Upper lobe of left lung (tissue), 6 donors: Measurements from ENCODE around the gene DONSON. TPM values are rescaled to one million over a fixed set of nuclear protein-coding genes. Genes with fewer than 3 reads are reported as not detected.

Experiments
- ATAC-seq, 2 donors: fragments of 200-7000 bp; cut with Tn5 transposase; one replicate each; pipeline ENCODE4 v1.9.1; 2022; ENCODE audit warnings: mild to moderate bottlenecking in 2 of 2, moderate library complexity in 2 of 2; ENCODE audit not compliant: low FRiP score in 2 of 2
- DNase-seq, 2 donors: peaks; one replicate each; pipeline ENCODE4 v3.0.0-alpha.2; 2019 to 2020
- H3K27ac ChIP-seq, 4 donors: fragments of 200-600 bp; sonication (generic); one replicate each; pipeline ENCODE4 v1.5.1; 2016 to 2019
- H3K27me3 ChIP-seq, 4 donors: fragments of 200-600 bp; sonication (generic); one replicate each; pipeline ENCODE4 v1.5.1; 2017 to 2019
- H3K36me3 ChIP-seq, 4 donors: fragments of 200-600 bp; sonication (generic); one replicate each; pipeline ENCODE4 v1.5.1; 2016 to 2019
- H3K4me1 ChIP-seq, 4 donors: fragments of 200-600 bp; sonication (generic); one replicate each; pipeline ENCODE4 v1.5.1; 2018 to 2019
- H3K4me3 ChIP-seq, 4 donors: fragments of 200-600 bp; sonication (generic); one replicate each; pipeline ENCODE4 v1.5.1; 2017 to 2019; ENCODE audit warnings: mild to moderate bottlenecking in 2 of 4, moderate library complexity in 1 of 4
- H3K9me3 ChIP-seq, 4 donors: fragments of 200-600 bp; sonication (generic); one replicate each; pipeline ENCODE4 v1.5.1; 2018 to 2019
- EP300 ChIP-seq, 4 donors: sonication (generic); formaldehyde crosslinking; IDR thresholded peaks; one replicate each; pipeline ENCODE4 v1.5.1; 2017; ENCODE audit warnings: antibody characterized with exemption in 4 of 4, control low read depth in 2 of 4
- POLR2A ChIP-seq, 4 donors: fragments of 450-650 bp; IDR thresholded peaks; one replicate each; pipeline ENCODE4 v1.5.1; 2016 to 2017; ENCODE audit warnings: antibody characterized with exemption in 4 of 4, mild to moderate bottlenecking in 2 of 4
- POLR2AphosphoS5 ChIP-seq, 2 donors: sonication (generic); formaldehyde crosslinking; IDR thresholded peaks; one replicate each; pipeline ENCODE4 v1.5.1; 2017; ENCODE audit warnings: antibody characterized with exemption in 2 of 2
- WGBS, 2 donors: methylation state at CpG; one replicate each; pipeline ENCODE4 v1.1.5; 2017 to 2018; 5-methylcytosine and 5-hydroxymethylcytosine counted together
- total RNA-seq, 6 donors: library from RNA; depleted of rRNA in 4 of 6; stranded (reverse); fragments of >200 nt in 4 of 6; gene quantifications; one replicate each; pipeline versions ENCODE4 v1.1.0 to v1.2.1, GENCODE V29; 2016 to 2021
- TF ChIP-seq, protein P1 (sequence below), 6 experiments: fragments of 450-650 bp in 4 of 6; fragments of 200-600 bp in 2 of 6; sonication (generic) in 2 of 6; IDR thresholded peaks; one replicate each; pipeline ENCODE4 v1.5.1; 2016 to 2019; ENCODE audit warnings: antibody characterized with exemption in 6 of 6
- donor health status: DM: no; HTN: no; CAD: no; lungs with moderate emphysema.
- donor health status: DM: no; HTN: yes; CAD: no; lungs with severe emphysema.

The DONSON gene
- total RNA-seq, 6 donors from 2014 or later: 4.3 to 19.2 (median 6.3) TPM

DNA sequence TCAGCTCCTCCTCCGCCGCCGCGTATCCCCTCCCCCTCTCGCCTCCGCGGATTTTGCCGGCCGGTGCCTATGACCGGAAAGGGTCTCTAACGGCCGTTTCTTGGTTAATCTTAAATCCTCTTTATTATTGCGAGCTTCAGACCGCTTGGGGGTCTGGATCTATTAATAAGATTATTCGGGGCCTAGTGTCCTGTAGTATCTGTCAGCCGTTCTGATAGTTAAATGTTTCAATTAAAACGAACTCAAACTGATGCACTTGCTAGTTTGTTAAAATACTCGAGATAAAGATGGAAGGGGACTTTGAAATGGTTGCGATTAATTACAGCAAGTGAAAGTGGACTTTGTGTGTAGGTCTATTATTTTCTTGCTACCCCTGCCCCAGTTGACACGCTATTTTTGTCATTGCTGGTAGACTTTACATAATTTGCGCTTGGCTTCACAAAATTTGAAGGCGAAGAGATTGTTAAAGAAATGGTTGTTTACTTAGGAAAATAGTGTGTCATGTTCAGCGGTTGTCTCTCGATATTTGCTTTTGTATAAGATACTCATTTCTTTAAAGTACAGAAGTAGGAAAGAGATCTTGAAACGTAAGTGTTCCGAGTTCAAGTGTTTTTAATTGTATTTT is 44.9 kb downstream of the DONSON start:
- no peak for TF ChIP-seq POLR2AphosphoS5 (IDR thresholded peaks at IDR 0.05)
- TF ChIP-seq, protein P1, sequence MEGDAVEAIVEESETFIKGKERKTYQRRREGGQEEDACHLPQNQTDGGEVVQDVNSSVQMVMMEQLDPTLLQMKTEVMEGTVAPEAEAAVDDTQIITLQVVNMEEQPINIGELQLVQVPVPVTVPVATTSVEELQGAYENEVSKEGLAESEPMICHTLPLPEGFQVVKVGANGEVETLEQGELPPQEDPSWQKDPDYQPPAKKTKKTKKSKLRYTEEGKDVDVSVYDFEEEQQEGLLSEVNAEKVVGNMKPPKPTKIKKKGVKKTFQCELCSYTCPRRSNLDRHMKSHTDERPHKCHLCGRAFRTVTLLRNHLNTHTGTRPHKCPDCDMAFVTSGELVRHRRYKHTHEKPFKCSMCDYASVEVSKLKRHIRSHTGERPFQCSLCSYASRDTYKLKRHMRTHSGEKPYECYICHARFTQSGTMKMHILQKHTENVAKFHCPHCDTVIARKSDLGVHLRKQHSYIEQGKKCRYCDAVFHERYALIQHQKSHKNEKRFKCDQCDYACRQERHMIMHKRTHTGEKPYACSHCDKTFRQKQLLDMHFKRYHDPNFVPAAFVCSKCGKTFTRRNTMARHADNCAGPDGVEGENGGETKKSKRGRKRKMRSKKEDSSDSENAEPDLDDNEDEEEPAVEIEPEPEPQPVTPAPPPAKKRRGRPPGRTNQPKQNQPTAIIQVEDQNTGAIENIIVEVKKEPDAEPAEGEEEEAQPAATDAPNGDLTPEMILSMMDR (IDR thresholded peaks at IDR 0.05): no peak
- TF ChIP-seq EP300 (IDR thresholded peaks at IDR 0.05): no peak
- TF ChIP-seq POLR2A (IDR thresholded peaks at IDR 0.05): no peak
- Histone ChIP-seq H3K27ac (peak overlapping the region; percentile 94 to 99 (median 99)), H3K4me1 (peaks cover 32 to 45% (median 37%) of the 10 kb centered on the region in 4 donors), H3K9me3 (no peaks in the 10 kb centered on the region), H3K27me3 (no peaks in the 10 kb centered on the region), H3K4me3 (peak overlapping the region; percentile 65 to 73 (median 70)), H3K36me3 (peaks cover 14 to 28% (median 19%) of the 10 kb centered on the region in 4 donors)
- ATAC-seq (peak; percentile 66 to 77), DNase-seq (peak; percentile 74 to 92)
- WGBS, 2 donors: 1% methylated on average over 26 of the region's 26 CpGs

DNA sequence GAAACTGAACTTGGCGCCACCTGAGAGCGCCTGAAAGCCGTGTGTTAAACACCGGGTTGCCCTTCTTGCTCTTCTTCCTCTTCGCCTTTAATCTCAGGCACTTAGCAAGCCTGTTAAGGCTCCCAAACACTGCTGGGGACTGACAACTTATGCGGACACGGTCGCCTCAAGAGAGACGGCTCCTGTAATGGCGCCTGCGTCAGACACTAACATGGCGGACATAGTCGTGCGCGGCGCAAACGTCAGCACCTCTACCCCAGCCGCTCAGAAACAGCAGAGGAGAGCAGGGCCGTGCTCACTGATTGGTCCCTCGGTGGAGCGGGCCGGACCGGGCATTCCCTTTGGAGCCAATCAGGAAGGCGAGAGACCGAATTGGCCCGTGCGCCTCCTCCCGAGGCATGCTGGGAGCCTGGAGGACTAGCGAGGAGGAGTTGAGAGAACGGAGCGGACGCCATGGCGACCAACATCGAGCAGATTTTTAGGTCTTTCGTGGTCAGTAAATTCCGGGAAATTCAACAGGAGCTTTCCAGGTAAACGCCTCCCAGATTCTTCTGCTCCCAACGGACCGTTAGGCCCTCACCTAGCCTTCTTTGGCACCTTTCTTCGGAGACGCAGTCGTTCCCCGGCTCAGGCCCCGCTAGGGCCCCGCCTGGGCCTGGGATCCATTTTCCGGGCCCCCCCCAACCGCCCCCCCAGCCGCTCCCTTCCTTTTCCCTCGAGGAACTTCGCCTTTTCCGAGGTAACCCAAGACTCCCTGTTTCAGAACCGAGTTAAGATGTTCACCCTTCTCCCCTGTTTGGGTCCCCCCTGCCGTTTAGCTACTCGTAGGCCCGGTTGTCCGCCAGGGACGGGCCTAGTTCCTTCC is 45.6 kb downstream of the DONSON start, which contains the start of gene SON:
TSS of gene SON (plus strand) at position 399 of the 865 bp plus-strand sequence. CDS start at position 454, 55 bp downstream.
- WGBS, 2 donors: 0 to 1% methylated on average over 39 to 56 of the region's 57 CpGs
- Histone ChIP-seq H3K36me3 (peaks cover 16 to 28% (median 19%) of the 10 kb centered on the region in 4 donors), H3K27me3 (no peaks in the 10 kb centered on the region), H3K27ac (peak within 1 kb of the TSS; percentile 94 to 99 (median 99)), H3K9me3 (no peaks in the 10 kb centered on the region), H3K4me3 (peak within 1 kb of the TSS; percentile 70 to 79 (median 72)), H3K4me1 (peaks cover 32 to 45% (median 36%) of the 10 kb centered on the region in 4 donors)
- TF ChIP-seq POLR2A (IDR thresholded peaks at IDR 0.05): peak; percentile 68 to 97 (median 94)
- peak; percentile 95 to 98 for TF ChIP-seq POLR2AphosphoS5 (IDR thresholded peaks at IDR 0.05)
- peak in 1 of 4 donors; percentile 64 for TF ChIP-seq EP300 (IDR thresholded peaks at IDR 0.05)
- TF ChIP-seq, protein P1 (IDR thresholded peaks at IDR 0.05): no peak
- DNase-seq (peak; percentile 94 to 100), ATAC-seq (peak; percentile 97 to 100)

DNA sequence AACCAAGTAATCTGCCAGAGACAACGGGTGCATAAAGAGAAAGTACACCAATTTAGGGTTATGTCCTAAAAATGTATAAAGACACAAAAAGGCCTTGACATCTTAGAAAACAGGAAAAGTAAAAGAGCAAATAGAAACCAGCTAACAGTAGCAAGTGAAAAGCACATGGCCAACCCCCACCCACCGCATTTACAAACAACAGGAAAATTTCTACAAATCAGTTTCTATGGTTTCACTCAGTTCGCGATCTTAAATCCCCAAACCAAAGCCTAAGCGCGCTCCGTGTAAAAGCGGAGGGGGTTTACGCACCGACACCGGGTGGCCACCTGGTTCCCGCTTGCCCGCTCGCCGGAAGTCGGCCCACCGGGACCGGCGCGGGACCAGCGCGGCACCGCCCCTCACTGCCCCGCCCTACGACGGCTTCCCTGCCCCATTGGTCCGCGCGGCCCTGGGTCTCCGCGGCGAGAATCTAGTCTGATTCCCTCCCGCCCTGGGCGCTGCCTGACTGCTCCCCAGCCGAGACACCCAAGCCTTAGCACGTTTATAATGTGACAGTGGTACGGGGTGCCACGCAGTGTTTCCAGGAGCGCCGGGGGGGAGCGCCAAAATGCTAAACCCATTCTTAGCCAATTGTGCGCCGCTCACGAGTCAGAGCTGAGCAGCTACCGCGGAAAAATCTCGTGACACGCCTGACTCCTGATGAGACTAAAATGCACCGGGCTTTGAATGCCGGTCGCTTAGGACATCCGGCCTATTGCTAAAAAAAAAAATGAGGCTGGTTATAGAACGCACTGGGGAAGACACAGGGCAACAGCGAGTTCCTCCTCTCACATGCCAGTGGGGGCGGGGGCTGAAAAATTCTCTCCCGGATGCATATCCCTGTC is 46.5 kb downstream of the DONSON start, which contains the start of gene GART:
TSS of gene GART (minus strand) at position 362 of the 884 bp plus-strand sequence. CDS start 2,802 bp downstream, outside the sequence.
- H3K4me1 ChIP-seq: peaks cover 32 to 44% (median 36%) of the 10 kb centered on the region in 4 donors
- DNase-seq: peak; percentile 88 to 96
- TF ChIP-seq EP300 (IDR thresholded peaks at IDR 0.05) (peak in 1 of 4 donors; percentile 40), POLR2AphosphoS5 (IDR thresholded peaks at IDR 0.05) (peak; percentile 90 to 92), POLR2A (IDR thresholded peaks at IDR 0.05) (peak; percentile 56 to 67 (median 66))
- TF ChIP-seq, protein P1 (IDR thresholded peaks at IDR 0.05): peak in 1 of 6 experiments; percentile 5
- H3K27me3 ChIP-seq: no peaks in the 10 kb centered on the region
- peaks cover 11 to 28% (median 15%) of the 10 kb centered on the region in 4 donors for H3K36me3 ChIP-seq
- peak; percentile 93 to 94 for ATAC-seq
- 0% methylated on average over 44 to 56 of the region's 56 CpGs for WGBS, 2 donors
- no peaks in the 10 kb centered on the region for H3K9me3 ChIP-seq
- H3K4me3 ChIP-seq: peak within 1 kb of the TSS; percentile 70 to 79 (median 72)
- peak within 1 kb of the TSS; percentile 94 to 99 (median 99) for H3K27ac ChIP-seq

DNA sequence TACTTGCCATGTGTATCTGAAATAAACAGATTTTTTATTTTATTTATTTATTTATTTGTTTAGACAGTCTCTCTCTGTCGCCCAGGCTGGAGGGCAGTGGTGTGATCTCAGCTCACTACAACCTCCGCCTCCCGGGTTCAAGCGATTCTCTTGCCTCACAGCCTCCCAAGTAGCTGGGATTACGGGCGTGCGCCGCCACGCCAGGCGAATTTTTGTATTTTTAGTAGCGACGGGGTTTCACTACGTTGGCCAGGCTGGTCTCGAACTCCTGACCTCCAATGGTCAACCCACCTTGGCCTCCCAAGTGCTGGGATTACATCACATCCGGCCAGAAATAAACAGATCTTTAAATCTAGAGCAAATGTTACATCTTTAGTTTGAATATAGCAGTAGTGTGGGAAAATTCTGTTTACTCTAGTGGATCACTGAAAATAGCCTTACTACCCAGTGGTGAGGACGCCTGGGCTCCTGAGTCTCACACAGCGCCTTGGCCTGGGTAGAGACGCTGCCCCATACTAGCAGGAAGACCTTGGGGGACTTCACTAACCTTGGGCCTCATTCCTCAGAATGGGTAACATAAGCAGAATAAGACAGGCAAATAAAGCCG is 47.3 kb downstream of the DONSON start:
- WGBS, 2 donors: 45 to 51% methylated on average over 19 of the region's 19 CpGs

More for the DNA sequence above, 47.3 kb downstream of the DONSON start:
- DNase-seq: peak in 1 of 2 donors; percentile 58
- peaks cover 6 to 27% (median 16%) of the 10 kb centered on the region in 4 donors for H3K36me3 ChIP-seq
- no peaks in the 10 kb centered on the region for H3K9me3 ChIP-seq
- TF ChIP-seq EP300 (IDR thresholded peaks at IDR 0.05) (no peak), POLR2A (IDR thresholded peaks at IDR 0.05) (no peak), POLR2AphosphoS5 (IDR thresholded peaks at IDR 0.05) (no peak)
- TF ChIP-seq, protein P1 (IDR thresholded peaks at IDR 0.05): no peak
- no peaks in the 10 kb centered on the region for H3K27me3 ChIP-seq
- ATAC-seq: no peak
- H3K4me1 ChIP-seq: peaks cover 29 to 36% (median 33%) of the 10 kb centered on the region in 4 donors
- H3K4me3 ChIP-seq: peak overlapping the region in 3 of 4 donors; percentile 70 to 73 (median 70)
- H3K27ac ChIP-seq: peak overlapping the region; percentile 94 to 99 (median 99)
